Activated CD8-positive, alpha-beta memory T cell treated with anti-CD3 and anti-CD28 coated beads for 36 hours (primary cell): ENCODE measurements around the gene PDE11A. TPM values are rescaled to one million over a fixed set of nuclear protein-coding genes. Genes with fewer than 3 reads are reported as not detected.

Experiments used
- CTCF ChIA-PET: fragments of 350-600 bp; sonication (Branson Sonifier 250); formaldehyde crosslinking; loops from one replicate; lab custom pipeline; 2021; ENCODE audit warnings: antibody characterized with exemption; lab: Charles Lee
- POLR2A ChIA-PET: fragments of 350-600 bp; sonication (Branson Sonifier 250); formaldehyde crosslinking; loops from one replicate; lab custom pipeline; 2021; ENCODE audit warnings: antibody characterized with exemption; lab: Charles Lee
- total RNA-seq, 2 experiments: library from RNA; stranded (reverse); gene quantifications; one replicate each; pipeline ENCODE4 v1.2.3, GENCODE V29; 2021

Gene PDE11A
- total RNA-seq, 2 experiments from 2014 or later = not detected

GRCh38 chr2:177896587-177896986, 176.0 kb downstream of the PDE11A start:
- POLR2A ChIA-PET = no interaction called here
- CTCF ChIA-PET = interaction anchor here (1.2 kb wide), 1 partner anchor 133 kb away, joined by 3 read pairs; no protein-coding TSS in a partner anchor

DNA sequence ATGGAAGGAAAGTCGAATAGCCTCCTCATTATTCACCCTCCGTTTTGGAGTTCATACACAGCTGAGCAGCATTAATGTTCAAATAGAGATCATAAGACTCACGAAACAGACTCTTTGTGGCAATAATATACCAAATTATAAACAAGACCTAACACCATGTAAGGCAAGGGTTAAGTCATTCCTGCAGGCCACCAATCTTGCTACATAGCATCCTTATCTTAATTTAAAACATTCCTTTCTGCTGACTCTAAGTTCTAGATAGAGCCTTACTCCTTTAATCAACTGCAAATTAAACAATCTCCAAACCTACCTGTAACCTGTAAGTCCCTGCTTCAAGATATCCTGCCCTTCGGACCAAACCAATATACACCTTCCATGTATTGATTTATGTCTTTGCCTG, 178.0 kb downstream of the PDE11A start:
- ChIA-PET POLR2A (no interaction called here), CTCF (no interaction called here)

GRCh38 chr2:177893880-177894279, 178.7 kb downstream of the PDE11A start:
- ChIA-PET CTCF (no interaction called here), POLR2A (no interaction called here)

- POLR2A ChIA-PET = no interaction called here
- CTCF ChIA-PET = no interaction called here
Observed at GRCh38 chr2:177891533-177891932, 181.0 kb downstream of the PDE11A start.

DNA sequence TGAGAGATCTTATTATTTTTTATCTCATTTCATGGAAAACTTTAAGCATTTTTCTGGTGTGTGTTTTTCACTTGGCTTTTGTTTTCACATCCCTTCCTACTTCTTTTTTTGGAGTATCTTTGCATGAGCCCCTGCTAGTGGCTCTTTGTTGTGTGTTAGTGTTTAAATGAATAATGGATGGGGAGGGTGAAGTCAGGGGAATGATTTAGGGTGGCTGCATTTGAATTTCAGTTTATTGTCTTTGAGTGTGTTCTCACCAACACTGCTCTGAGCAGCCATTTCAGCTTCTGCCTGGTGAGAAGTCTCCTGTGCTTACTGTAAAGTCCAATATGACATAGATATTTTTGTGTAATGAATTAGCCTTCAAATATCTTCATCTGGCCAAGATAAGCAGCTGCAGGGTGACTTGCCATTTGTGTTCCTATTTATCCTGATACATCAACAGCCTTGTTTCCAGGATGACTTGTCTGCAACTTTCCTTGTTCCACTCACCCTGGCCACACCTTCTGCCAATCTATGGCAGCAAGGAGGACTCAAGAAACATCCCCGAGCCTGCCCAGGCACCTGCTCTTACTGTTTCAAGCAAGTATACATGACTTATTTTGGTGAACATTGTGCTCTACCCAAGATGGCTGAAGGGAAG, 182.6 kb downstream of the PDE11A start:
- ChIA-PET CTCF (no interaction called here), POLR2A (no interaction called here)

DNA sequence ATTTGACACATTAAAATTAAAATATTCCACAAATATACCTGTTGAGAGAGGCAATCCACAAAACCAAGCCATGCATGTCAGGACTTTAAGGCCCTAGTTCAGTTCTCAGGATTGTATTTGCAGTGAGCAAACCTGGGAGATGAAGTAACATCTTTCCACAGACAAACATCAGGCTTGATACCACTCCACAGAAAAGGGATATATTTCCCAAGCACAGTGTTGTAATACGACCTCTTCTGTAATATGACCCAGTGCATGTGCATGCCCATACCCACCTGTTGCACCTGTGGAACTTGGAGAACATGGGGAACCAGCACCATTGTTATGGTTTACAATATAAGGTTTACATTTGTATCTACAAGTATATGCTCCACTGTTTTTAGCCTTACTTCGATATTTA, 184.0 kb downstream of the PDE11A start:
- POLR2A ChIA-PET = no interaction called here
- CTCF ChIA-PET = no interaction called here

DNA sequence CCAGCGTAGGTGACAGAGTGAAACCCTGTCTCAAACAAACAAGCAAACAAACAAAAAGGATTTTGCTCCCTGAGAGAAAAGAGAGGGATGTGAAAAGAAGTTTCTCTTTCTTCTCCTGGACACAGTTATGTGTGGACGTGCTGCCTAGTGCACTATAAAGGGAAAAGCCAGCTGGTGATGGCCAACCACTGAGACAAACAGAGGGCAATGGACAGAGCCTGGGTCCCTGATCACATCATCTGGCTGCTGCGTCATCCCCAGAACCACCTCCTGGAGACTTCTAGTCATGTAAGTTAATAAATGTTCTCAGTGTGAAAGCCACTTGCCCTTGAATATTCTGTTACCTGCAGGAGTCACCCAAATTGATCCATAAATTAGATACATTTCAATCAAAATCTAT, 184.9 kb downstream of the PDE11A start:
- POLR2A ChIA-PET = no interaction called here
- CTCF ChIA-PET = interaction anchor here (1.6 kb wide), 1 partner anchor 11 kb away, joined by 3 read pairs; no protein-coding TSS in a partner anchor

DNA sequence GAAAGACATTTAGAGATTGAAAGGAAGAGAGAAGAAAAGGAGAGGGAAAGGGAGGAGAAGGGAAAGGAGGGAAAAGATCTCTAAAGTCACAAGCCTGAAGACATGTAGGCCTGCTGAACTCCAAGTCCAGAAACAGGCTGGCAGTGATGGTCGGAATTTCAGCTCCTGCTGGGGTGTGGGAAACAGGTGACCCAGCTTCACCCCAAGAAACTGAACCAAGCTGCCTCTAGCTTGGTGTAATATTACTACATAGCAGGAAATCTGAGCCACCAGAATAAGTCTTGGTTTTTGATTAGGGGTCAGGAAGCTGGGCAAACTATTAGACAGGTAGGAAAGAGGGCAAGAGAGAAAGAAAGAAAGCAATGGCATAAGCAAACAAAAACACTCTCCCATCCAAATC, 185.8 kb downstream of the PDE11A start:
- ChIA-PET POLR2A (no interaction called here), CTCF (interaction anchor here (1.6 kb wide), 1 partner anchor 10 kb away, joined by 3 read pairs; no protein-coding TSS in a partner anchor)

DNA sequence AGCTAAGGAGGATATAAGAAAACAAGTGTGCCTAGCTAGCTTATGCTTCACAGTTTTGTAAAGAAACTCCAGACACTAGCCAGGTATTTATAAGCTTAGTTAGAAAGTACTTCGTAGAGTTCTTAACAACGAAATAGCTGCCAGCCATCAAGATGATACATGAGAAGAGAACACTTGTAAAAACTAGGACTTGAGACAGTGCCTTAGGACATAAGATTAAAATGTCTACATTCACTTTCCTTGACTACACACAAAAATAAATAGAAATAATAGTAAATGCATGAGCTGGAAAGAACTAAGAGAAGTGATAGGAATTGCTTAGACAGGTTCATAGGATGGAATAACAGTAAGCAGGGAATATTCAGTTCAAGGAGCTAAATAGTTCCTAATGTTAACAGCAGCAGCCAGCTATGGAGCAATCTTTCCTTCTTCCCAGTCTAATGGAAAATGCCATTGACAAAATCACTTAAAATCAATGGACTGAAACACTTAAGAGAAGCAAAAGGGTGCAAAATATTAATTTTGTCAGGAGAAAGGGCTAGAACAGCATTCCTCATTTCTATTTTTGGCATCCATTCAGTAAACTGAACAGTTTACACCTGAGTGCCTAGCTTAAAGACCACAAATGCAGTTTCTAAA, 186.6 kb downstream of the PDE11A start:
- POLR2A ChIA-PET = no interaction called here

GRCh38 chr2:177883177-177883576, 189.4 kb downstream of the PDE11A start:
- ChIA-PET POLR2A (no interaction called here), CTCF (no interaction called here)

More for the DNA sequence above, 186.6 kb downstream of the PDE11A start:
- CTCF ChIA-PET = interaction anchor here (0.7 kb wide), 1 partner anchor 18 kb away, joined by 3 read pairs; no protein-coding TSS in a partner anchor

DNA sequence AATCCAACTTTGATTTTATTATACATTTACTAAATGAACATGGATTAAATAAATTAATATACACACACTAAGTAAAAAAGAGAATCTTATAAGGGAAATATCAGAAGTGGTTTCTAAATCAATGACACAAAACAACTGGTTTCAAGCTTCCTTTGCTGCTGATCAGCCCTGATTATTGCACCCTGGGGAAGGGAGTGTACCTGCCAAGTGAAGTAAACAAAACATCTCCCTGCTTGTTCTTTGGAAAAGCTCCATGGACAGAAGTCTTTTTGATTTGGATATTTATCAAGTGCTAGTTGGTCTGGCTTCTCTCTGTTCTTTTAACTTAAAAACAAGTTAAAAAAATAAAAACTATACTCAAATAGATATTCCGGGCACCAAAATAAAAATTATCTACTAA, 190.1 kb downstream of the PDE11A start:
- POLR2A ChIA-PET = no interaction called here
- CTCF ChIA-PET = no interaction called here

- POLR2A ChIA-PET = no interaction called here
- CTCF ChIA-PET = no interaction called here
Observed at GRCh38 chr2:177881921-177882320, 190.7 kb downstream of the PDE11A start.

- ChIA-PET CTCF (no interaction called here), POLR2A (no interaction called here)
Observed at GRCh38 chr2:177881008-177881747, 191.4 kb downstream of the PDE11A start.

- ChIA-PET CTCF (no interaction called here), POLR2A (no interaction called here)
Observed at GRCh38 chr2:177880285-177880684, 192.3 kb downstream of the PDE11A start.

- ChIA-PET CTCF (interaction anchor here (1.4 kb wide), 1 partner anchor 10 kb away, joined by 3 read pairs; no protein-coding TSS in a partner anchor), POLR2A (no interaction called here)
Observed at GRCh38 chr2:177876950-177877349, 195.6 kb downstream of the PDE11A start.

- ChIA-PET CTCF (no interaction called here), POLR2A (no interaction called here)
Observed at GRCh38 chr2:177874686-177875085, 197.9 kb downstream of the PDE11A start.

DNA sequence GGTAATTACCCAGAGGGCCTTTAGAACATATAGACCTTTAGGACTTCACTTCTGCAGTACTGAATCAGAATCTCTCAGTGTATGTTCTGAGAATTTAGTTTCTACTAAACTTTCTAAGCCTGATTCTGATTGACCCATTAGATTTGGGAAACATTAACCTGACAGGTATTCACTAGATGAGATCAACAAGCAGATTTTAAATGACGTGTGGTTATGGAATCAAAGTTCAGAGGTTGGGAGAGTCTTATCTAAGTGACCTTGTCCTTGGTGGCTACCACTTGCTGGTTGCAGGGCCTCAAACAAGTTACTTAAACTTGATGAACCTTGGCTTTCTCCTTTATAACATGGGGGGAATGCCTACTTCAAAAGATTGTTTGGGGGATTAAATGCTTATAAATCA, 198.7 kb downstream of the PDE11A start:
- POLR2A ChIA-PET = no interaction called here
- CTCF ChIA-PET = no interaction called here

DNA sequence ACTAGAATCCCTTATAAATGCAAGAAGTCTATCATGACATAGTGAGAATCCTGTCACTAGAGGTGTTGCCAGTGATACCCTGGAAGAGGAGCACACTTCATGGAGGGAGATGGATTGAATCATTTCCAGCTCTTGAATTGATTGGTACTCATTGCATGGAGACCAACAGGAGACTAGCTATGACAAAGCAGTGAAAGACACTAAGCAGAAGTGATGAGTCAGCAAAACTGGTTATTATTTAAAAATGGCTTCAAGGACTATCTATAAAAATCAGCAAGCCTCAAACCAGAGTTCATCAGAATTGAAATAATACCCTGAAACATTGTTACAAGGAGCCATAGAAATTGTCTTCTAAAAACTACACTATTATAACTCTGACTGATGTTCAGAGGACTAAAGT, 200.3 kb downstream of the PDE11A start:
- ChIA-PET CTCF (no interaction called here), POLR2A (no interaction called here)

DNA sequence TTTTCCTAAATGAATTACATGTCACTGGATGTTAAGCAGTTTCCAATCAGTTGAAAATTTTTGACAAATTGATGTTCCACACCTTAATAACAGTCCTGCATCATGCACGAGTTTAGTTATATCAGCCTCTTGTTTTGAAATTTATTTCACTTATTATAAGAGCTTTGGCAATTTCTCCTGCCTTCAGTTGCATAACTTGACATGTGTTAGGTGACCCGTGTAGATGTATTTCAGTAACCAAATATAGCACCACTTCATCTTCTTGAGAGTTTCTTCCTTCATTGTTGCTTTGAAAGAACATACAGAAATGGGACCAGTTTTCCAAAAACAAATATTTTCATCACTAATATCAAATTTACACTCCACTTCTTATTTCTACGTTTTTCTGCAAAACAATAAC, 202.7 kb downstream of the PDE11A start:
- POLR2A ChIA-PET = no interaction called here
- CTCF ChIA-PET = no interaction called here

- CTCF ChIA-PET = no interaction called here
Observed at GRCh38 chr2:177869209-177869608, 203.4 kb downstream of the PDE11A start.

More at GRCh38 chr2:177869209-177869608, 203.4 kb downstream of the PDE11A start:
- POLR2A ChIA-PET = no interaction called here
